Glutamatergic neuron (in vitro differentiated cells): ENCODE data around the gene LRRC4B. TPM values are rescaled to one million over a fixed set of nuclear protein-coding genes. Genes with fewer than 3 reads are reported as not detected.
"Not testable (repeated sequence)": the region's sequence is repeated elsewhere in the genome, so short reads cannot be mapped to it uniquely, and the experiment has no call there.

ENCODE experiments used
- DNase-seq: peaks from one replicate; pipeline ENCODE4 v3.0.0; 2022
- H3K27ac Mint-ChIP-seq: one replicate; pipeline ENCODE4 v1.8.0; 2020; ENCODE audit warnings: mild to moderate bottlenecking, mixed read lengths, inconsistent platforms; ENCODE audit not compliant: unreplicated experiment
- H3K27me3 Mint-ChIP-seq: one replicate; pipeline ENCODE4 v1.8.0; 2020; ENCODE audit warnings: mild to moderate bottlenecking, moderate library complexity, mixed read lengths, inconsistent platforms; ENCODE audit not compliant: unreplicated experiment
- H3K36me3 Mint-ChIP-seq: one replicate; pipeline ENCODE4 v1.8.0; 2020; ENCODE audit warnings: mild to moderate bottlenecking, mixed read lengths, inconsistent platforms; ENCODE audit not compliant: unreplicated experiment
- H3K4me1 Mint-ChIP-seq: one replicate; pipeline ENCODE4 v1.8.0; 2020; ENCODE audit warnings: mild to moderate bottlenecking, low read depth, mixed read lengths, inconsistent platforms; ENCODE audit not compliant: unreplicated experiment
- H3K4me3 Mint-ChIP-seq: one replicate; pipeline ENCODE4 v1.8.0; 2020; ENCODE audit warnings: mild to moderate bottlenecking, mixed read lengths, inconsistent platforms; ENCODE audit not compliant: unreplicated experiment
- H3K9me3 Mint-ChIP-seq: one replicate; pipeline ENCODE4 v1.8.0; 2020; ENCODE audit warnings: mild to moderate bottlenecking, moderate library complexity, mixed read lengths, inconsistent platforms; ENCODE audit not compliant: unreplicated experiment
- total RNA-seq: library from RNA; stranded (reverse); fragmentation: NEBNext Ultra II Directional; extraction: Animal tissue kit (Norgen Biotek cat#: 25700); gene quantifications from one replicate; pipeline ENCODE4 v1.2.1, GENCODE V29; 2021; ENCODE audit not compliant: unreplicated experiment
- TF ChIP-seq, protein P1 (sequence below): fragments of 200-600 bp; sonication (generic); IDR thresholded peaks from one replicate; pipeline ENCODE4 v1.5.0; 2021; ENCODE audit not compliant: partially characterized antibody, unreplicated experiment

LRRC4B gene
- total RNA-seq, 1 donor from 2014 or later, result 28.5 TPM

DNA sequence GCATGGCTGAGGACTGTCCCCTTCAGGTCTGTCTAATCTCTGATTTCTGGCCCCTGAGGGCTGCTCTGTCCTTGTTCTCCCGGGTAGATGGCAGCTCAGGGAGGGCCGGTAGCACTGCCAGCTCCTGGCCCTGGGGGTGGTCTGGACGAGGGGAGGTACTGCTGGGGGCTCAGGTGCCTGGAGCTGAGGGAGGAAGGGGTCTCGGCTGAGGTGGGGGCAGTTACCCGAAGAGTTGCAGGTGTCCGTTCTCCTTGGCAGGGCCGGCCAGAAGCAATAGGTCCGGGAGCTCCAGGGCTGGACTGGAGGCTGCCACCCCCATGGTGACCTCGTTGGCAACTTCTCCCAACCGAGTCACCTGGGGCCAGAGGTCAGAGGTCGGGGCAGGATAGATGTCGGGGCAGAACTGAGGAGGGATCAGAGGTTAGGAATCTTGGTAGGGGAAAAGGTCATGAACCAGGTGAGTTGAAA is 93.1 kb downstream of the LRRC4B start:
- Mint-ChIP-seq H3K9me3 (peaks cover 15% of the 10 kb centered on the region), H3K4me3 (peak overlapping the region; percentile 74), H3K4me1 (peaks cover 3% of the 10 kb centered on the region), H3K27ac (peak overlapping the region; percentile 81), H3K27me3 (peaks cover 14% of the 10 kb centered on the region), H3K36me3 (peaks cover 4% of the 10 kb centered on the region)
- TF ChIP-seq, protein P1, sequence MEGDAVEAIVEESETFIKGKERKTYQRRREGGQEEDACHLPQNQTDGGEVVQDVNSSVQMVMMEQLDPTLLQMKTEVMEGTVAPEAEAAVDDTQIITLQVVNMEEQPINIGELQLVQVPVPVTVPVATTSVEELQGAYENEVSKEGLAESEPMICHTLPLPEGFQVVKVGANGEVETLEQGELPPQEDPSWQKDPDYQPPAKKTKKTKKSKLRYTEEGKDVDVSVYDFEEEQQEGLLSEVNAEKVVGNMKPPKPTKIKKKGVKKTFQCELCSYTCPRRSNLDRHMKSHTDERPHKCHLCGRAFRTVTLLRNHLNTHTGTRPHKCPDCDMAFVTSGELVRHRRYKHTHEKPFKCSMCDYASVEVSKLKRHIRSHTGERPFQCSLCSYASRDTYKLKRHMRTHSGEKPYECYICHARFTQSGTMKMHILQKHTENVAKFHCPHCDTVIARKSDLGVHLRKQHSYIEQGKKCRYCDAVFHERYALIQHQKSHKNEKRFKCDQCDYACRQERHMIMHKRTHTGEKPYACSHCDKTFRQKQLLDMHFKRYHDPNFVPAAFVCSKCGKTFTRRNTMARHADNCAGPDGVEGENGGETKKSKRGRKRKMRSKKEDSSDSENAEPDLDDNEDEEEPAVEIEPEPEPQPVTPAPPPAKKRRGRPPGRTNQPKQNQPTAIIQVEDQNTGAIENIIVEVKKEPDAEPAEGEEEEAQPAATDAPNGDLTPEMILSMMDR, result no peak
- DNase-seq, result peak; percentile 5

DNA sequence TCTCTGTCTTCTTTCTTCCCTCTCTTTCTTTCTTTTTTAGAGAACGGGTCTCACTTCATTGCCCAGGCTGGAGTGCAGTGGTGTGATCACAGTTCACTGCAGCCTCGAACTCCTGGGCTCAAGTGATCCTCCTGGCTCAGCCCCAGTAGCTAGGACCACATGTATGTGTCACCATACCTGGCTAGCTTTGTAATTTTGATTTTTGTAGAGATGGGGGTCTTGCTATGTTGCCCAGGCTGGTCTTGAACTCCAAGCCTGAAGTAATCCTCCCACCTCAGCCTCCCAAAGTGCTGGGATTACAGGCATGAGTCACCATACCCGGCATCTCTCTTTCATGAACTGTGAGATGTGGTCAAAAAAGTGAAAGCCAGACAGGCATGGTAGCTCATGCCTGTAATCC is 94.9 kb downstream of the LRRC4B start:
- Mint-ChIP-seq H3K27me3 (peaks cover 15% of the 10 kb centered on the region), H3K9me3 (peaks cover 16% of the 10 kb centered on the region)
- not testable (repeated sequence) for H3K27ac Mint-ChIP-seq, H3K4me1 Mint-ChIP-seq, H3K36me3 Mint-ChIP-seq, H3K4me3 Mint-ChIP-seq, DNase-seq

- Mint-ChIP-seq H3K4me3 (no peak overlapping the region), H3K36me3 (no peaks in the 10 kb centered on the region), H3K27me3 (peaks cover 3% of the 10 kb centered on the region), H3K27ac (no peak overlapping the region), H3K4me1 (no peaks in the 10 kb centered on the region), H3K9me3 (peaks cover 6% of the 10 kb centered on the region)
- TF ChIP-seq, protein P1, result no peak
- DNase-seq, result no peak
Observed at GRCh38 chr19:50468818-50469217, 99.4 kb downstream of the LRRC4B start.

DNA sequence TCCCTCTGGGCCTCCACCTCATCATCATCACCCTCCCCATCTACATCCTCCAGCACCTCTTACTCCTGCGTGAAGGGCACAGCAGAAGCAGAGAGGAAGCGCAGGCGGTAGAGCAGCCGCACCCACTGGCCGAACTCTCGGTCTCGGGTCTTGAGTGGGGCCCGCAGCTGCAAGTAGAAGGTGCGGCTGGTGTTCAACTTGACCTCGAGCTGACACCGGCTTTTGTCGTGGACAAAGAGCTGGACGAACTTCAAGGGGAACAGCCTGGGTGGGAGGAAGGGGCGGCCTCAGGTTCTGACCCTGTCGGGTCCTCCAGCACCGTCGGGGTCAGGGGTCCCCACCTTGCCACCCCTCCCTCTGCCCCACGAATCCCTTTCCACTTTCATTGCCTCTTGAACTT is 100.7 kb downstream of the LRRC4B start:
- peaks cover 3% of the 10 kb centered on the region for H3K27me3 Mint-ChIP-seq
- no peak overlapping the region for H3K4me3 Mint-ChIP-seq
- H3K9me3 Mint-ChIP-seq, result peaks cover 6% of the 10 kb centered on the region
- no peak for DNase-seq
- no peak overlapping the region for H3K27ac Mint-ChIP-seq
- H3K36me3 Mint-ChIP-seq, result no peaks in the 10 kb centered on the region
- TF ChIP-seq, protein P1, result no peak
- no peaks in the 10 kb centered on the region for H3K4me1 Mint-ChIP-seq

Other genes with a start within 250 kb of the LRRC4B start
- gene KCNC3, start 239.1 kb downstream of the LRRC4B start, total RNA-seq, result 10.6 TPM
- gene NAPSA, start 202.8 kb downstream of the LRRC4B start, total RNA-seq, result 0.88 TPM
- gene NR1H2, start 192.0 kb downstream of the LRRC4B start, total RNA-seq, result 28.3 TPM
- gene POLD1, start 184.1 kb downstream of the LRRC4B start, total RNA-seq, result 38.9 TPM
- 2.7 TPM for gene SPIB, start 149.5 kb downstream of the LRRC4B start, total RNA-seq
- 0.61 TPM for gene MYBPC2, start 135.5 kb downstream of the LRRC4B start, total RNA-seq
- 98.8 TPM for gene EMC10, start 91.9 kb downstream of the LRRC4B start, total RNA-seq
- gene GARIN5A, start 91.6 kb downstream of the LRRC4B start, total RNA-seq, result 5.2 TPM
- 19.1 TPM for gene JOSD2, start 57.2 kb downstream of the LRRC4B start, total RNA-seq
- not detected for gene ASPDH, start 54.5 kb downstream of the LRRC4B start, total RNA-seq
- 15.6 TPM for gene SYT3, start 71.4 kb upstream of the LRRC4B start, total RNA-seq
- gene C19orf81, start 81.0 kb upstream of the LRRC4B start, total RNA-seq, result 10.4 TPM
- 19.0 TPM for gene SHANK1, start 151.4 kb upstream of the LRRC4B start, total RNA-seq
- gene CLEC11A, start 154.9 kb upstream of the LRRC4B start, total RNA-seq, result 4.0 TPM
- gene GPR32, start 202.0 kb upstream of the LRRC4B start, total RNA-seq, result not detected
- gene ACP4, start 222.0 kb upstream of the LRRC4B start, total RNA-seq, result not detected